ENCODE results near the gene UQCRQ. TPM values are rescaled to one million over a fixed set of nuclear protein-coding genes. Genes with fewer than 3 reads are reported as not detected.

The UQCRQ gene
- total and polyA plus RNA-seq, 2 donors from 2014 or later = 306 to 1,158 TPM

Other genes with a start within 250 kb of the UQCRQ start
- not detected for gene IL13, start 208.5 kb upstream of the UQCRQ start, total RNA-seq
- not detected for gene IL13, start 208.5 kb upstream of the UQCRQ start, polyA plus RNA-seq (ENCODE audit: insufficient read depth, low read depth, low replicate concordance)
- gene IL4, start 192.7 kb upstream of the UQCRQ start, total RNA-seq = not detected
- not detected for gene IL4, start 192.7 kb upstream of the UQCRQ start, polyA plus RNA-seq (ENCODE audit: insufficient read depth, low read depth, low replicate concordance)
- gene KIF3A, start 129.1 kb upstream of the UQCRQ start, total RNA-seq = 13.9 TPM
- 7.1 TPM for gene KIF3A, start 129.1 kb upstream of the UQCRQ start, polyA plus RNA-seq (ENCODE audit: insufficient read depth, low read depth, low replicate concordance)
- 3.4 TPM for gene CCNI2, start 119.2 kb upstream of the UQCRQ start, total RNA-seq
- 3.8 TPM for gene CCNI2, start 119.2 kb upstream of the UQCRQ start, polyA plus RNA-seq (ENCODE audit: insufficient read depth, low read depth, low replicate concordance)
- 54.4 TPM for gene SEPTIN8, start 89.4 kb upstream of the UQCRQ start, total RNA-seq
- gene SEPTIN8, start 89.4 kb upstream of the UQCRQ start, polyA plus RNA-seq (ENCODE audit: insufficient read depth, low read depth, low replicate concordance) = 24.9 TPM
- gene SOWAHA, start 53.3 kb upstream of the UQCRQ start, total RNA-seq = 4.1 TPM
- 7.1 TPM for gene SOWAHA, start 53.3 kb upstream of the UQCRQ start, polyA plus RNA-seq (ENCODE audit: insufficient read depth, low read depth, low replicate concordance)
- gene SHROOM1, start 36.0 kb upstream of the UQCRQ start, total RNA-seq = 13.4 TPM
- gene SHROOM1, start 36.0 kb upstream of the UQCRQ start, polyA plus RNA-seq (ENCODE audit: insufficient read depth, low read depth, low replicate concordance) = 7.8 TPM
- 0.88 TPM for gene GDF9, start 173 bp upstream of the UQCRQ start, total RNA-seq
- 0.88 TPM for gene GDF9, start 173 bp upstream of the UQCRQ start, polyA plus RNA-seq (ENCODE audit: insufficient read depth, low read depth, low replicate concordance)
- 1.5 TPM for gene LEAP2, start 7.0 kb downstream of the UQCRQ start, total RNA-seq
- 6.9 TPM for gene LEAP2, start 7.0 kb downstream of the UQCRQ start, polyA plus RNA-seq (ENCODE audit: insufficient read depth, low read depth, low replicate concordance)
- 83.7 TPM for gene AFF4, start 97.0 kb downstream of the UQCRQ start, total RNA-seq
- 8.8 TPM for gene AFF4, start 97.0 kb downstream of the UQCRQ start, polyA plus RNA-seq (ENCODE audit: insufficient read depth, low read depth, low replicate concordance)
- gene ZCCHC10, start 159.9 kb downstream of the UQCRQ start, total RNA-seq = 19.9 TPM
- gene ZCCHC10, start 159.9 kb downstream of the UQCRQ start, polyA plus RNA-seq (ENCODE audit: insufficient read depth, low read depth, low replicate concordance) = 32.7 TPM
- gene HSPA4, start 185.4 kb downstream of the UQCRQ start, total RNA-seq = 79.7 TPM
- gene HSPA4, start 185.4 kb downstream of the UQCRQ start, polyA plus RNA-seq (ENCODE audit: insufficient read depth, low read depth, low replicate concordance) = 81.5 TPM

Data from kidney (tissue), 2 donors.